GM12878 (cell line): ENCODE data around the gene ANK2. TPM values are rescaled to one million over a fixed set of nuclear protein-coding genes. Genes with fewer than 3 reads are reported as not detected.

Source experiments
- ATAC-seq: fragments of 200-7000 bp; cut with Tn5 transposase; 3 replicates; pipeline ENCODE4 v1.9.1; 2020; ENCODE audit warnings: mild to moderate bottlenecking, moderate library complexity
- BruUV-seq: library from RNA; stranded (reverse); fragments of 400-500 nt; replicated peaks from 2 replicates; lab custom pipeline; 2021; lab: Mats Ljungman, UMichigan
- CTCF ChIA-PET: fragments of 300-600 bp; sonication (Branson Sonifier 250); formaldehyde crosslinking; extraction: SDS; loops from one replicate; lab custom pipeline; 2021; ENCODE audit warnings: inconsistent platforms; lab: Yijun Ruan, JAX
- POLR2A ChIA-PET: fragments of 350-600 bp; formaldehyde crosslinking; extraction: SDS; loops from one replicate; lab custom pipeline; 2021; ENCODE audit warnings: inconsistent platforms; lab: Charles Lee
- RAD21 ChIA-PET: fragments of 300-600 bp; sonication (Branson Sonifier 250); formaldehyde crosslinking; loops from one replicate; lab custom pipeline; 2023; ENCODE audit warnings: antibody characterized with exemption; ENCODE audit not compliant: unreplicated experiment; lab: Charles Lee
- SMC1A ChIA-PET: fragments of 300-600 bp; sonication (Branson Sonifier 250); formaldehyde crosslinking; loops from one replicate; lab custom pipeline; 2023; ENCODE audit not compliant: unreplicated experiment, uncharacterized antibody; lab: Charles Lee
- DNase-seq: peaks from one replicate; pipeline ENCODE4 v3.0.0-alpha.2; 2011; ENCODE audit warnings: low read depth, low spot score
- FAIRE-seq: peaks from 3 replicates; lab custom pipeline; 2011; peaks lifted over from hg19 to GRCh38; lab: Jason Lieb, UNC
- H2AFZ ChIP-seq: 2 replicates; pipeline ENCODE4 v1.6.0; 2011; ENCODE audit warnings: low read depth, low read length, control low read depth; ENCODE audit not compliant: control insufficient read depth
- H3K27ac ChIP-seq: 2 replicates; pipeline ENCODE4 v1.5.1; 2011; ENCODE audit warnings: control low read depth; ENCODE audit not compliant: control insufficient read depth, insufficient read depth
- H3K27me3 ChIP-seq, 2 experiments: replicated peaks in 1 of 2; 2 replicates each; pipeline versions ENCODE4 v1.6.0 to v1.6.1; 2011; ENCODE audit warnings: low read length in 1 of 2; ENCODE audit not compliant: control insufficient read depth in 2 of 2, insufficient read depth in 2 of 2
- H3K36me3 ChIP-seq, 2 experiments: 2 replicates each; pipeline ENCODE4 v1.5.1; 2011; ENCODE audit warnings: low read length in 1 of 2; ENCODE audit not compliant: control insufficient read depth in 2 of 2, insufficient read depth in 2 of 2
- H3K4me1 ChIP-seq: 2 replicates; pipeline ENCODE4 v1.6.1; 2011; ENCODE audit warnings: mild to moderate bottlenecking, low read length, moderate library complexity, mixed read lengths; ENCODE audit not compliant: control insufficient read depth, insufficient read depth
- H3K4me2 ChIP-seq: 2 replicates; pipeline ENCODE4 v1.6.0; 2011; ENCODE audit warnings: control low read depth; ENCODE audit not compliant: control insufficient read depth, insufficient read depth
- H3K4me3 ChIP-seq: fragments of 200-600 bp; sonication (generic); 2 replicates; pipeline ENCODE4 v1.5.1; 2016
- H3K79me2 ChIP-seq: 2 replicates; pipeline ENCODE4 v1.6.0; 2011; ENCODE audit warnings: low read length; ENCODE audit not compliant: control insufficient read depth, insufficient read depth
- H3K9ac ChIP-seq: 2 replicates; pipeline ENCODE4 v1.8.0; 2011; ENCODE audit warnings: low read length, control low read depth, mixed read lengths; ENCODE audit not compliant: control insufficient read depth, insufficient read depth
- H3K9me3 ChIP-seq: replicated peaks from 3 replicates; pipeline ENCODE4 v1.5.1; 2011; ENCODE audit warnings: mild to moderate bottlenecking, low read length; ENCODE audit not compliant: control insufficient read depth, insufficient read depth
- H4K20me1 ChIP-seq: 2 replicates; pipeline ENCODE4 v1.6.0; 2011; ENCODE audit not compliant: control insufficient read depth, insufficient read depth
- BCL11A ChIP-seq: IDR thresholded peaks from 2 replicates; pipeline ENCODE4 v1.6.1; 2011; ENCODE audit warnings: low read depth, low read length
- IRF5 ChIP-seq: fragments of 450-650 bp; IDR thresholded peaks from 2 replicates; pipeline ENCODE4 v1.6.1; 2017; ENCODE audit warnings: borderline replicate concordance
- MTA3 ChIP-seq: IDR thresholded peaks from 2 replicates; pipeline ENCODE4 v1.6.1; 2012; ENCODE audit warnings: low read length, inconsistent platforms, borderline replicate concordance
- NR2F1 ChIP-seq: fragments of 450-650 bp; conservative IDR thresholded peaks from 2 replicates; pipeline ENCODE4 v1.6.1; 2017; ENCODE audit warnings: mild to moderate bottlenecking
- REST ChIP-seq: IDR thresholded peaks from 2 replicates; pipeline ENCODE4 v1.6.1; 2012; ENCODE audit warnings: mild to moderate bottlenecking, low read depth, low read length
- ZBED1 ChIP-seq: IDR thresholded peaks from 2 replicates; pipeline ENCODE4 v1.6.1; 2016; ENCODE audit warnings: borderline replicate concordance
- ZBTB4 ChIP-seq: fragments of 450-650 bp; formaldehyde crosslinking; IDR thresholded peaks from 2 replicates; pipeline ENCODE4 v1.4.0; 2022; ENCODE audit warnings: mild to moderate bottlenecking, moderate library complexity
- ZNF207 ChIP-seq: fragments of 450-650 bp; IDR thresholded peaks from 2 replicates; pipeline ENCODE4 v1.6.1; 2014; ENCODE audit warnings: antibody characterized with exemption, mild to moderate bottlenecking, borderline replicate concordance
- ZNF384 ChIP-seq: IDR thresholded peaks from 2 replicates; pipeline ENCODE4 v1.6.1; 2012; ENCODE audit warnings: low read depth, mild to moderate bottlenecking, low read length, improper control_type of control experiment, borderline replicate concordance
- WGBS: methylation state at CpG from one replicate; pipeline ENCODE4 v1.1.6; 2016; ENCODE audit warnings: low lambda C conversion rate; ENCODE audit not compliant: insufficient replicate concordance, insufficient coverage; ENCODE audit errors: missing lambda C conversion rate; 5-methylcytosine and 5-hydroxymethylcytosine counted together
- in situ Hi-C: fragments of 300-500 bp; cut with MboI; formaldehyde crosslinking; loops from 9 replicates; pipeline ENCODE4 v1.14.3; 2018; ENCODE audit warnings: mixed read lengths
- intact Hi-C: fragments of 100-400 bp; cut with micrococcal nuclease; formaldehyde crosslinking; loops from one replicate; pipeline ENCODE4 v1.14.2; 2022; ENCODE audit not compliant: unreplicated experiment
- polyA plus RNA-seq, 11 experiments: library from polyadenylated mRNA; depleted of rRNA in 4 of 11; unstranded in 6 of 11; stranded (reverse) in 5 of 11; fragments of >200 nt; fragmentation: Nextera tagmentation in 4 of 11; fragmentation: Illumina TruSeq in 1 of 11; extraction: Ambion mirVana in 4 of 11; extraction: Trizol in 1 of 11; gene quantifications; 1 replicate in 1 of 11; 2 replicates in 10 of 11; pipeline versions ENCODE4 v1.2.1 to v1.2.3, GENCODE V29; 2011 to 2016; ENCODE audit warnings: inconsistent platforms in 2 of 11, missing spikeins in 2 of 11, low read depth in 1 of 11
- total RNA-seq, 4 experiments: library from RNA; depleted of rRNA in 3 of 4; stranded (reverse); fragments of >200 nt in 3 of 4; fragmentation: Illumina TruSeq in 1 of 4; extraction: Trizol in 1 of 4; gene quantifications; 2 replicates each; pipeline versions ENCODE4 v1.2.1 to v1.2.3, GENCODE V29; 2013 to 2021

Gene ANK2
- total and polyA plus RNA-seq, 10 of the 15 experiments (the other 5 are each of a cell fraction or from before 2014, with no cell fraction given) = 1.6 to 13.0 (median 4.1) TPM

GRCh38 chr4:113420938-113421337, 371.5 kb downstream of the ANK2 start:
- Histone ChIP-seq H3K79me2 (no peaks in the 10 kb centered on the region), H3K9me3 (no peaks in the 10 kb centered on the region), H2AFZ (no peak overlapping the region), H3K4me1 (no peaks in the 10 kb centered on the region), H3K4me2 (no peak overlapping the region), H3K36me3 (no peaks in the 10 kb centered on the region), H3K4me3 (no peak overlapping the region), H4K20me1 (no peaks in the 10 kb centered on the region), H3K27ac (no peak overlapping the region), H3K9ac (no peak overlapping the region), H3K27me3 (no peaks in the 10 kb centered on the region)
- DNase-seq = no peak
- in situ Hi-C loops (no loop called here), intact Hi-C loops (no loop called here)
- TF ChIP-seq ZBTB4 (CRISPR knock-in tag) (no peak), BCL11A (no peak), ZNF207 (no peak)
- ATAC-seq = no peak
- RAD21 ChIA-PET = no interaction called here
- FAIRE-seq = no peak
- CTCF ChIA-PET = interaction anchor here (1.6 kb wide), 1 partner anchor 26 kb away, joined by 4 read pairs; no protein-coding TSS in a partner anchor
- BruUV-seq = no TSS peak
- POLR2A ChIA-PET = no interaction called here
- SMC1A ChIA-PET = interaction anchor here (0.7 kb wide), 1 partner anchor 10 kb away, joined by 3 read pairs; no protein-coding TSS in a partner anchor

- no peak overlapping the region for H3K4me2 ChIP-seq
- H3K27me3 ChIP-seq = no peaks in the 10 kb centered on the region
- H2AFZ ChIP-seq = no peak overlapping the region
- DNase-seq (no peak), ATAC-seq (no peak), FAIRE-seq (no peak)
- no TSS peak for BruUV-seq
- ChIA-PET SMC1A (no interaction called here), POLR2A (interaction anchor here (0.6 kb wide), 1 partner anchor 769 kb away, joined by 3 read pairs; no protein-coding TSS in a partner anchor), RAD21 (interaction anchor here (0.6 kb wide), 1 partner anchor 1238 kb away, joined by 3 read pairs; no protein-coding TSS in a partner anchor), CTCF (no interaction called here)
- intact Hi-C loops (no loop called here), in situ Hi-C loops (no loop called here)
- H3K27ac ChIP-seq = no peak overlapping the region
- TF ChIP-seq REST (no peak), ZNF384 (no peak), IRF5 (no peak), ZBED1 (no peak), NR2F1 (no peak), MTA3 (no peak)
- no peaks in the 10 kb centered on the region for H3K4me1 ChIP-seq
- H3K79me2 ChIP-seq = no peaks in the 10 kb centered on the region
- 89% methylated on average over 1 of the region's 1 CpG for WGBS
- H3K4me3 ChIP-seq = no peak overlapping the region
- no peaks in the 10 kb centered on the region for H3K9me3 ChIP-seq
- no peaks in the 10 kb centered on the region for H4K20me1 ChIP-seq
- H3K36me3 ChIP-seq = no peaks in the 10 kb centered on the region
- H3K9ac ChIP-seq = no peak overlapping the region
These were observed 374.2 kb downstream of the ANK2 start for GRCh38 chr4:113423631-113424030.
